Measurements from ENCODE around the gene UBR2.
A peak's percentile ranks its signal among the peaks of the same experiment; 100 is the strongest.

UBR2 gene

DNA sequence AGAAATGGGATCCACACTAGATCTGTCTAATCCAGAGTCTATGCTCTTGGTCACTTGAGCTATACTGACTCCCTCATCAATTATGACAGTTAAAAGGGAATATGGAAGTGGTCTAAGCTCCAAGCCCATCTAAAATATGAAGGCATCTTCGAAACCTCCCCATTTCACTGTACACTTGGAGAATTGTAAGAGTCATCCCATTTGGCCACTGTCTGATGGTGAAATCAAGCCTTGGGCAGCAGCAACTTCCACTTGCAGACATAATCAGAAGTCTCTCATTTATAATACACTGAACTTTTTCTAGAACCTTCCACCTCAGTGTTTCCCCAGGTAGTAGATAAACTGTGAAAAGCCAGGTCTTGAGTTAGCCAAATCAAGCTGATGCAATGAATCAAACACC is 26.3 kb upstream of the UBR2 start:
- no peak for FAIRE-seq
- no peak for DNase-seq (ENCODE audit: insufficient read length, low spot score)
- TF ChIP-seq, protein P1, sequence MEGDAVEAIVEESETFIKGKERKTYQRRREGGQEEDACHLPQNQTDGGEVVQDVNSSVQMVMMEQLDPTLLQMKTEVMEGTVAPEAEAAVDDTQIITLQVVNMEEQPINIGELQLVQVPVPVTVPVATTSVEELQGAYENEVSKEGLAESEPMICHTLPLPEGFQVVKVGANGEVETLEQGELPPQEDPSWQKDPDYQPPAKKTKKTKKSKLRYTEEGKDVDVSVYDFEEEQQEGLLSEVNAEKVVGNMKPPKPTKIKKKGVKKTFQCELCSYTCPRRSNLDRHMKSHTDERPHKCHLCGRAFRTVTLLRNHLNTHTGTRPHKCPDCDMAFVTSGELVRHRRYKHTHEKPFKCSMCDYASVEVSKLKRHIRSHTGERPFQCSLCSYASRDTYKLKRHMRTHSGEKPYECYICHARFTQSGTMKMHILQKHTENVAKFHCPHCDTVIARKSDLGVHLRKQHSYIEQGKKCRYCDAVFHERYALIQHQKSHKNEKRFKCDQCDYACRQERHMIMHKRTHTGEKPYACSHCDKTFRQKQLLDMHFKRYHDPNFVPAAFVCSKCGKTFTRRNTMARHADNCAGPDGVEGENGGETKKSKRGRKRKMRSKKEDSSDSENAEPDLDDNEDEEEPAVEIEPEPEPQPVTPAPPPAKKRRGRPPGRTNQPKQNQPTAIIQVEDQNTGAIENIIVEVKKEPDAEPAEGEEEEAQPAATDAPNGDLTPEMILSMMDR (IDR thresholded peaks at IDR 0.05; ENCODE audit: insufficient read depth, missing control alignments) = no peak

DNA sequence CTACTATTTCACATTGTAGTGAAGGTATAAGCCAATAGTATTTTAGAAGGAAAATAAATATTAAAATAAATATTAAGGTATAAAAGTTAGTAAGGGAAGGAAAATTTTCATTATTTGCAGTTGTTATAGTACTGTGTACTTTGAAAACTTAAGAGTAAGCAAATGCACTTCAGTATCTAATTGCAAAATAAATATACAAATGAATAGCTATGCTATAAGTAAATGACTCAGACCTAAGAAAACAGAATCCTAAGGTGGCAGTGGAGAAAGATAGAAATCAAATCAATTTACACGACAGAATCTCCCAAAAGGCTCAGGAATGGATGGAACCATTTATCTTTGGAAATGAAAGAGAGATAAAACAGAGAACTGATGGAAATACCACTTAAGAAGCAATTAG is 24.7 kb upstream of the UBR2 start:
- FAIRE-seq = no peak

DNA sequence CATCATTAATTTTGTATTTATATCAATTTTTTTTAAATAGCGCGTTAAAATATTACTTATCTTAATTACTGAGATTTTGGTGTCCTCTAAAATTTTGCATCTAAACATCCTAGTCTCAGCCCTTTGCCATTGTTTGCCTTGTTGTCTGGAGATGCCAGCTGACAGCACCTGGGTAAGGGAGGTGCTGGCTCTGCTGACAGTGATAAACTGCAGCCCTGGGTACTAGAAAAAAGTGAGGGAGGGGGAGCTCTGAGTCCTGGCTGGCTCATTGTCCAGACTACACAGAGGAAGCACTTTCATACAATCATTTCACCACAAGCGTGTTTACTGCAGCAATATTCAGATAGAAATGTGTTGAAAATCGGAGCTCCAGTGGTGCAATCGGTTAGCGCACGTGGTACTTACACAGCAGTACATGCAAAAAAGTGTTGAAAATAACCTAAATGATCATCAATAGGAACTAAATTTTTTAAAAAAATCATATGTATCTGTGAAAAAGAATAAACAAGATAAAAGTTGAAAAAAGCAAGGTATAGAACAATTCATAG is 18.5 kb upstream of the UBR2 start:
- no peak for DNase-seq (ENCODE audit: insufficient read length, low spot score)
- no peak for FAIRE-seq
- TF ChIP-seq, protein P1 (IDR thresholded peaks at IDR 0.05; ENCODE audit: insufficient read depth, missing control alignments) = no peak

More for the DNA sequence above, 24.7 kb upstream of the UBR2 start:
- DNase-seq (ENCODE audit: insufficient read length, low spot score) = no peak
- TF ChIP-seq, protein P1 (IDR thresholded peaks at IDR 0.05; ENCODE audit: insufficient read depth, missing control alignments) = no peak

DNA sequence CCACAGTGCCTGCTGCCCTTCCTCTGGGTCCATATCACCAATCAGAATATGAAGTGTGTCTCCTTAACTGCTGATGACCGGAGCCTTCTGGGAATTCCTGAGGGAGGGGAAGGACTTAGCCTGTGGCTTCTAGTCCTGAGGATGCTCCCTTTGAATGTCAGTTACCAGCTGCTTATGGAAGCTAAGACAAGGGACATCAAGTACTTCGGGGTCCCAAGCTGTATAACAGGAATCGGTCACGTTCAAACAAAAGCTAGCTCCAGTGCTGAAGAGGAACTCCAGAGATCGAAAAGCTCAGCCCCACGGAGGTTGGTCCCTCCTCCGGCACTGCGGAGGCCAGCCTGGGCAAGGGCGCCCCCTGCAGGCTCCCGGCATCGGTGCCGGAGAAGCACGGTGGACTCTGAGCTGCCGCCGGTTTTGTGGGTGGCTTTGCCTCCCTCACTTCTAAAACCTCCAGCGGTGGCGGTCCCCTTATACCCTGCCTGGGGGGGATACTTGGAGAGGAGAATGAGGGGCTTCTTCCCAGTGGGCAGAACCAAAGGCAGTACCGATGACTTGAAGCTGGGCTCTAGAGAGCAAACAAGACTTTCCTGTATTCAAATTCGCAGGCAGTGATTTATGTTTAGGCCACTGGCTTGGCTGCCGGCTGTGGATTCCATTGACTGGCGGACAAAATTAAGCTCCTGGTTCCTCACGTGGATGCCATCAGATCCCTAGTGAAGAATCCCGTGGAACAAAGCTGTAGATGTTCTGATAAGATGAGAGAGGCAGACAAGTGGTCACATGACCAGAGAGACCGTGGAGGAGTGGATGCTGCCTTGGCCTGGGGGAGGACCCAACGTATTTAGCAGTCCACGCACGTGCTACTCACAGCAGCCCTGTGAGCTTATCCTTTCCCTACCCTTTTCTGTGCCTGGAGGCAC is 16.2 kb upstream of the UBR2 start:
- TF ChIP-seq, protein P1 (IDR thresholded peaks at IDR 0.05; ENCODE audit: insufficient read depth, missing control alignments) = peak; percentile 73
- FAIRE-seq (no peak), DNase-seq (ENCODE audit: insufficient read length, low spot score) (peak; percentile 76)

DNA sequence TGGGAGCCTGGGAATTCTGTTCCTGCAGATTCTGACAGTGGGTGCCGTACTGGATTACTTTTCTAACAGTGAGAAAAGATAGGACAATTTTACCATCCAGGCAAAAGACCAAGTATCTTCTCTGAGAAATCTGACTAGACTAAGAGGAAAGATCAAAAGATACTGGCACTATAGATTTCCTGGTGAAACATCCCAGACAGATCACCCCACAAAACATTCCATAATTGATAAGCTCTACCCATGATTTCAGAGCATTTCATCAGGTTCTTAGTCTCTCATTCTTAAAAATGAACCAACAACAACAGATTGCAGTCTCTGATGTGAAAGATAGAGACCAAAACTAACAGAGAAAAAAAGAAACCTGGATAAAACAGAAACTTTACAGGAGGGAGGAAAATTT is 13.6 kb upstream of the UBR2 start:
- FAIRE-seq = no peak
- TF ChIP-seq, protein P1 (IDR thresholded peaks at IDR 0.05; ENCODE audit: insufficient read depth, missing control alignments) = no peak
- no peak for DNase-seq (ENCODE audit: insufficient read length, low spot score)

DNA sequence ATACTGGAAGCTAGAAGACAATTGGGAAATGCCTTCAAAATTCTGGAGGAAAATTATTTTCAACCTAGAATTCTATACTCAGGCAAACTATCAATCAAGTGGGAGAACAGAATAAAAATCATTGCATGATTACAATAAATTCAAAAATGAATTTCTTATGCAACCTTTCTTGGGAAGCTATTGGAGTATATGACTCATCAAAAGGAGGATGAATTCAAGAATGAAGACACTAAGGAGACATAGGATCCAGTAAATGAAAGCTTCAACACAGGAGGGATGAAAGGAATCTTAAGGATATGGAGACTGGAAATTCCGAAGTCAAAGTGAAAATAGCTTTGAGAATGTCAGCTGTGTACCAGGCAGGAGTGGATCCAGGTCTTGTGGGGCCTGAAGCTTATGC is 12.6 kb upstream of the UBR2 start:
- TF ChIP-seq, protein P1 (IDR thresholded peaks at IDR 0.05; ENCODE audit: insufficient read depth, missing control alignments) = no peak
- no peak for DNase-seq (ENCODE audit: insufficient read length, low spot score)
- no peak for FAIRE-seq

DNA sequence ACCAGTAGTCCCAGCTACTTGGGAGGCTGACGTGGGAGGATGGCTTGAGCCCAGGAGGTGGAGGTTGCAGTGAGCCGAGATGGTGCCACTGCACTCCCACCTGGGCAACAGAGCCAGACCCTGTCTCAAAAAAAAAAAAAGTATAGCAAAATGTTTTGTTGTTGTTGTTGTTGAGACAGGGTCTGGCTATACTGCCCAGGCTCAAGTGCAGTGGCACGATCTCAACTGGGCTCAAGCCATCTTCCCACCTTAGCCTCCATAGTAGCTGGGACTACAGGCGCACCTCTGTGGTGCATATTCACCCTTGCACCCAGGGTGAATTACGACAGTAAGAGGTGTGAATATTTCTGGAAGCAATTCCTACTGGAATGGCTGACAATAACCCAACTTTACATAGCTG is 11.4 kb upstream of the UBR2 start:
- DNase-seq (ENCODE audit: insufficient read length, low spot score) = no peak
- no peak for FAIRE-seq
- TF ChIP-seq, protein P1 (IDR thresholded peaks at IDR 0.05; ENCODE audit: insufficient read depth, missing control alignments) = no peak
